Calu3 (cell line): ENCODE measurements around the gene IQCH. TPM values are rescaled to one million over a fixed set of nuclear protein-coding genes. Genes with fewer than 3 reads are reported as not detected.
A peak's percentile ranks its signal among the peaks of the same experiment; 100 is the strongest.
"Not testable (repeated sequence)": the region's sequence is repeated elsewhere in the genome, so short reads cannot be mapped to it uniquely, and the experiment has no call there.

Experiments
- BruUV-seq: library from RNA; stranded (reverse); fragments of 400-500 nt; replicated peaks from 2 replicates; lab custom pipeline; 2021; lab: Mats Ljungman, UMichigan
- CTCF ChIA-PET: fragments of 300-600 bp; sonication (Branson Sonifier 250); formaldehyde crosslinking; loops from one replicate; lab custom pipeline; 2022; ENCODE audit warnings: antibody characterized with exemption; lab: Charles Lee
- DNase-seq: peaks from one replicate; pipeline ENCODE4 v3.0.0; 2022
- H3K27ac Mint-ChIP-seq: one replicate; pipeline ENCODE4 v1.8.0; 2022; ENCODE audit warnings: mixed read lengths; ENCODE audit not compliant: unreplicated experiment
- H3K27me3 Mint-ChIP-seq: one replicate; pipeline ENCODE4 v1.8.0; 2022; ENCODE audit warnings: mixed read lengths; ENCODE audit not compliant: unreplicated experiment
- H3K36me3 Mint-ChIP-seq: one replicate; pipeline ENCODE4 v1.8.0; 2022; ENCODE audit warnings: mild to moderate bottlenecking, moderate library complexity, mixed read lengths; ENCODE audit not compliant: insufficient read depth, unreplicated experiment
- H3K4me1 Mint-ChIP-seq: one replicate; pipeline ENCODE4 v1.8.0; 2022; ENCODE audit warnings: mild to moderate bottlenecking, low read depth, mixed read lengths; ENCODE audit not compliant: unreplicated experiment
- H3K4me3 Mint-ChIP-seq: one replicate; pipeline ENCODE4 v1.8.0; 2022; ENCODE audit warnings: mild to moderate bottlenecking, low read depth, moderate library complexity, mixed read lengths; ENCODE audit not compliant: unreplicated experiment
- H3K9me3 Mint-ChIP-seq: one replicate; pipeline ENCODE4 v1.8.0; 2022; ENCODE audit warnings: low read depth, mixed read lengths; ENCODE audit not compliant: unreplicated experiment
- intact Hi-C: fragments of 100-400 bp; cut with micrococcal nuclease; formaldehyde crosslinking; loops from one replicate; pipeline ENCODE4 v1.10.0; 2022; ENCODE audit not compliant: unreplicated experiment
- total RNA-seq: library from RNA; stranded (reverse); gene quantifications from 2 replicates; pipeline ENCODE4 v1.2.3, GENCODE V29; 2022
- TF ChIP-seq, protein P1 (sequence below): fragments of 200-600 bp; IDR thresholded peaks from one replicate; pipeline ENCODE4 v1.8.0; 2022; ENCODE audit warnings: antibody characterized with exemption; ENCODE audit not compliant: unreplicated experiment

The IQCH gene
- total RNA-seq, 1 experiment from 2014 or later: 5.5 TPM

DNA sequence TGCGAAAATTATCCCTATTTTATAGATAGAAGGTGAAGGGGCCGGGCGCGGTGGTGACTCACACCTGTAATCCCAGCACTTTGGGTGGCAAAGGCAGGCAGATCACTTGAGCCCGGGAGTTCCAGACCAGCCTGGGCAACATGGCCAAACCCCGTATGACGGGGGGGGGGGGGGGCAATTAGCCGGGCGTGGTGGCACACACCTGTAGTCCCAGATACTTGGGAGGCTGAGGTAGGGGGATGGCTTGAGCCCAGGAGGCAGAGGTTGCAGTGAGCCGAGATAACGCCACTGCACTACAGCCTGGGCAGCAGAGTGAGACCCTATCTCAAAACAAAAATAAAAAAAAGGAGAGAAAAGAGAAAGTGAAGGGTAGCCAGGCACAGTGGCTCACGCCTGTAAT is 1.5 kb upstream of the IQCH start:
- Mint-ChIP-seq H3K27ac (peak overlapping the region; percentile 95), H3K4me3 (peak overlapping the region; percentile 96), H3K27me3 (no peaks in the 10 kb centered on the region), H3K36me3 (peaks cover 25% of the 10 kb centered on the region), H3K4me1 (peaks cover 23% of the 10 kb centered on the region), H3K9me3 (no peaks in the 10 kb centered on the region)
- BruUV-seq: no TSS peak
- intact Hi-C loops: loop anchor here (5.0 kb wide), 1 partner anchor 186 kb away; the partner anchor contains the start of gene SMAD3
- TF ChIP-seq, protein P1, sequence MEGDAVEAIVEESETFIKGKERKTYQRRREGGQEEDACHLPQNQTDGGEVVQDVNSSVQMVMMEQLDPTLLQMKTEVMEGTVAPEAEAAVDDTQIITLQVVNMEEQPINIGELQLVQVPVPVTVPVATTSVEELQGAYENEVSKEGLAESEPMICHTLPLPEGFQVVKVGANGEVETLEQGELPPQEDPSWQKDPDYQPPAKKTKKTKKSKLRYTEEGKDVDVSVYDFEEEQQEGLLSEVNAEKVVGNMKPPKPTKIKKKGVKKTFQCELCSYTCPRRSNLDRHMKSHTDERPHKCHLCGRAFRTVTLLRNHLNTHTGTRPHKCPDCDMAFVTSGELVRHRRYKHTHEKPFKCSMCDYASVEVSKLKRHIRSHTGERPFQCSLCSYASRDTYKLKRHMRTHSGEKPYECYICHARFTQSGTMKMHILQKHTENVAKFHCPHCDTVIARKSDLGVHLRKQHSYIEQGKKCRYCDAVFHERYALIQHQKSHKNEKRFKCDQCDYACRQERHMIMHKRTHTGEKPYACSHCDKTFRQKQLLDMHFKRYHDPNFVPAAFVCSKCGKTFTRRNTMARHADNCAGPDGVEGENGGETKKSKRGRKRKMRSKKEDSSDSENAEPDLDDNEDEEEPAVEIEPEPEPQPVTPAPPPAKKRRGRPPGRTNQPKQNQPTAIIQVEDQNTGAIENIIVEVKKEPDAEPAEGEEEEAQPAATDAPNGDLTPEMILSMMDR: no peak
- peak; percentile 30 for DNase-seq
- CTCF ChIA-PET: interaction anchor here (0.6 to 1.1 kb wide), 2 partner anchors 13 to 320 kb away, joined by 4 read pairs; no protein-coding TSS in a partner anchor

DNA sequence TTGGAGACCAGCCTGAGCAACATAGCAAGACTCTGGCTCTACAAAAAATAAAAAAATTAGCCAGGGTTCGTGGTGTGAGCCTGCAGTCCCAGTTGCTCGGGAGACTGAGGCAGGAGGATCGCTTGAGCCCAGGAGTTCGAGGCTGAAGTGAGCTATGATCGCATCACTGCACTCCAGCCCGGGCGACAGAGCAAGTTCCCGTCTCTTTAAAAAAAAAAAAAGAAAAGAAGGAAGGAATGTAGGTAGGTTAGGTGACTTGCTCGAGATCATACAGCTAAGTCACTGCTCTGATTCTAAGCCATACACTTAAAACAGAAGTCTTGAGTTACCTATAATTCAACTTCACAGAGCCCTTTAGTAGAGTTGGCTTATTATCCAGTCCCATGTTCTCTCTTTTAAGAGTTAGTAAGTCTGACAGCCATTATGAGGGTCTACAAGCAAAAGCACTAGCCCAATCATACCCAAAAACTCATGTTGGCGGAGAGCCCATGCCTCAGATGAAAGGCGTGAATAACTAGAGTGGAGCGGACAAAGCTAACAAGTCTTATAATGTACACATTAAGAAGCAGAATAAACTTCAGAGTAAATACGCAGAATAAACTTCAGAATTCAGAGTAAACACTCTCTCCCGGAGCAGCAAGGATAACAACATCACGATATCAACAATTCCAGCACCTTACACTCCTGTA is 893 bp upstream of the IQCH start:
- CTCF ChIA-PET: interaction anchor here (0.6 to 1.5 kb wide), 3 partner anchors 14 to 321 kb away, joined by 3 to 4 read pairs (median 4); no protein-coding TSS in a partner anchor
- intact Hi-C loops: loop anchor here (5.0 kb wide), 1 partner anchor 186 kb away; the partner anchor contains the start of gene SMAD3
- peak overlapping the region; percentile 95 for H3K27ac Mint-ChIP-seq
- H3K36me3 Mint-ChIP-seq: peaks cover 25% of the 10 kb centered on the region
- peaks cover 23% of the 10 kb centered on the region for H3K4me1 Mint-ChIP-seq
- H3K9me3 Mint-ChIP-seq: no peaks in the 10 kb centered on the region
- H3K4me3 Mint-ChIP-seq: peak overlapping the region; percentile 96
- DNase-seq: no peak
- BruUV-seq: TSS peak; percentile 59
- H3K27me3 Mint-ChIP-seq: no peaks in the 10 kb centered on the region
- TF ChIP-seq, protein P1: no peak

DNA sequence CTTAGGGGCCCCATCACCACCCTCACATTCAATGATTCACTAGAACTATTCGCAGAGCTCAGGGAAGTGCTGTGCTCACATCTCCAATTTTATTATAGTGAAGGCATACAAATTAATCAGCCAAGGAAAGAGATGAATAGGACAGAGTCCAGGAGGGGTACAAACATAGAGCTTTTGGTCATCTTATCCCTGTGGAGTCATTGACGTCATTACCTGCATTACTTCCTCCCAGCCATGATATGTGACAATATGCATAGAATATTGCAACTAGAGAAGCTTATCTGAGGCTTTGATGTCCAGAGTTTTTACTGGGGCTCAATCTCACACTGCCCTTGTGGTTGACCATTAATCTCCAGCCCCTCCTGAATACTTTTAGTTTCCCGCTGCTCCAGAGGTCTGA is 1.5 kb downstream of the IQCH start:
- peak overlapping the region; percentile 30 for H3K27ac Mint-ChIP-seq
- H3K9me3 Mint-ChIP-seq: no peaks in the 10 kb centered on the region
- DNase-seq: no peak
- TF ChIP-seq, protein P1: no peak
- peaks cover 17% of the 10 kb centered on the region for H3K4me1 Mint-ChIP-seq
- CTCF ChIA-PET: interaction anchor here (1.0 kb wide), 1 partner anchor 8 kb away, joined by 3 read pairs; no protein-coding TSS in a partner anchor
- peaks cover 25% of the 10 kb centered on the region for H3K36me3 Mint-ChIP-seq
- no peaks in the 10 kb centered on the region for H3K27me3 Mint-ChIP-seq
- BruUV-seq: no TSS peak
- intact Hi-C loops: no loop called here
- H3K4me3 Mint-ChIP-seq: peak overlapping the region; percentile 96

DNA sequence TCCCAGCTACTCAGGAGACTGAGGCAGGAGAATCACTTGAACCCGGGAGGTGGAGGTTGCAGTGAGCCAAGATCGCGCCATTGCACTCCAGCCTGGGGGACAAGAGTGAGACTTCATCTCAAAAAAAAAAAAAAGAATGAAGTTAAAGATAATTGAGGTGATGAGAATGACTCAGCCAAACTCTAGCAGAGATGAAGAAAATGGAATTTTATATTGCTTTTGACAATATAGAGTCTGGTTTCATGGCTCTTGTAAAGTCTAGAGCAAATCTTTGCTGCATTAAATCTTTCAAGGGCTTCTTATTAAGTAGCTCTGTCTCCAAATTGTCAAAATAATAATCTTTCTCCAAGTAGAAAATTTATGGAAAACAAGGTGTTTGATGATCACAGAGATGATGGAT is 3.8 kb downstream of the IQCH start:
- H3K36me3 Mint-ChIP-seq: peaks cover 18% of the 10 kb centered on the region
- CTCF ChIA-PET: interaction anchor here (0.7 to 1.1 kb wide), 3 partner anchors 22 to 413 kb away, joined by 4 to 5 read pairs (median 4); no protein-coding TSS in a partner anchor
- BruUV-seq: not testable (repeated sequence)

DNA sequence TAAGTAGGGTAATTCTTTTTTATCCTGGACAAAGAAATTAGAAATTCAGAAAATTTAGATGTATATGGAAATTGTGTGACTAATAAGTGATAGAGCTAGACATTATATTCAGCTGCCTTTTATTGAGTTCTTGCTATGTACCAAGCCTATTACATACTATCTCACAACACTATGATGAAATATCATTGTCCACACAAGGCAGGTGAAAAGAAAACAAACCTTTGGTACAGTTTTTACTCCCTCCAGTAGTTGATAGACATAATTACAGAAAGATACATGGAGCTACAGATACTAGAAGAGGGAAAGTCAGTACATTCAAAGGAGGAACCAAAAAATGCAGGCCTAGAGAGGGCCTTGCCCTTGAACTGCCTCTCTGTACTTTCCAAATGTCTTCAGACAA is 4.8 kb downstream of the IQCH start:
- no peaks in the 10 kb centered on the region for H3K9me3 Mint-ChIP-seq
- H3K4me3 Mint-ChIP-seq: no peak overlapping the region
- H3K4me1 Mint-ChIP-seq: peaks cover 8% of the 10 kb centered on the region
- H3K27me3 Mint-ChIP-seq: no peaks in the 10 kb centered on the region
- no TSS peak for BruUV-seq
- intact Hi-C loops: no loop called here
- TF ChIP-seq, protein P1: no peak
- peaks cover 9% of the 10 kb centered on the region for H3K36me3 Mint-ChIP-seq
- H3K27ac Mint-ChIP-seq: no peak overlapping the region
- CTCF ChIA-PET: no interaction called here
- no peak for DNase-seq

More for the DNA sequence above, 3.8 kb downstream of the IQCH start:
- H3K4me1 Mint-ChIP-seq, H3K9me3 Mint-ChIP-seq, intact Hi-C loops, DNase-seq, H3K27me3 Mint-ChIP-seq, H3K4me3 Mint-ChIP-seq, H3K27ac Mint-ChIP-seq: not testable (repeated sequence)
